ENCODE data around the gene PRPF6. TPM values are rescaled to one million over a fixed set of nuclear protein-coding genes. Genes with fewer than 3 reads are reported as not detected.

PRPF6 gene
- total RNA-seq, 4 donors from 2014 or later = 34.1 to 57.4 (median 45.8) TPM

- Histone ChIP-seq H3K27ac (peak overlapping the region; percentile 91 to 99 (median 96)), H3K4me3 (peak overlapping the region; percentile 74 to 98 (median 88)), H3K9me3 (no peaks in the 10 kb centered on the region), H3K4me1 (peaks cover 58 to 79% (median 62%) of the 10 kb centered on the region in 3 donors), H3K36me3 (peaks cover 0 to 29% (median 5%) of the 10 kb centered on the region in 3 donors), H3K27me3 (no peaks in the 10 kb centered on the region)
- WGBS, 2 donors = 0% methylated on average over 2 to 4 of the region's 31 CpGs
- intact Hi-C loops (cut with DNase I) = no loop called here
- TF ChIP-seq CTCF (IDR thresholded peaks at IDR 0.05) (peak; percentile 14 to 34 (median 23)), POLR2A (IDR thresholded peaks at IDR 0.05) (no peak)
- no peak for DNase-seq
These were observed 25.6 kb upstream of the PRPF6 start for GRCh38 chr20:63955281-63955826.

- intact Hi-C loops (cut with DNase I) = no loop called here
- peaks cover 52 to 72% (median 55%) of the 10 kb centered on the region in 3 donors for H3K4me1 ChIP-seq
- no peaks in the 10 kb centered on the region for H3K9me3 ChIP-seq
- peak within 1 kb of the TSS; percentile 91 to 99 (median 96) for H3K27ac ChIP-seq
- no peaks in the 10 kb centered on the region for H3K27me3 ChIP-seq
- peak within 1 kb of the TSS; percentile 74 to 98 (median 88) for H3K4me3 ChIP-seq
- peak; percentile 68 for DNase-seq
- WGBS, 2 donors = no CpG with 5 or more reads among the region's 105 CpGs
- TF ChIP-seq CTCF (IDR thresholded peaks at IDR 0.05) = peak in 1 of 6 experiments; percentile 21
- TF ChIP-seq POLR2A (IDR thresholded peaks at IDR 0.05) = peak in 3 of 4 donors; percentile 38 to 85 (median 60)
- H3K36me3 ChIP-seq = peaks cover under 1 to 36% (median 5%) of the 10 kb centered on the region in 3 donors
These were observed 24.9 kb upstream of the PRPF6 start, which contains the start of gene UCKL1 for GRCh38 chr20:63955827-63956663. Gene UCKL1 (minus strand): TSS chr20:63956416. CDS start chr20:63956372, 44 bp downstream.

- WGBS, 2 donors = 1 to 3% methylated on average over 10 to 15 of the region's 15 CpGs
- no peak for DNase-seq
- no peaks in the 10 kb centered on the region for H3K9me3 ChIP-seq
- TF ChIP-seq CTCF (IDR thresholded peaks at IDR 0.05) (no peak), POLR2A (IDR thresholded peaks at IDR 0.05) (no peak)
- H3K27me3 ChIP-seq = no peaks in the 10 kb centered on the region
- intact Hi-C loops (cut with DNase I) = no loop called here
- peak overlapping the region; percentile 74 to 98 (median 88) for H3K4me3 ChIP-seq
- peaks cover 46 to 66% (median 49%) of the 10 kb centered on the region in 3 donors for H3K4me1 ChIP-seq
- H3K36me3 ChIP-seq = peaks cover 5 to 42% (median 7%) of the 10 kb centered on the region in 3 donors
- H3K27ac ChIP-seq = peak overlapping the region; percentile 82 to 99 (median 92)
These were observed 24.3 kb upstream of the PRPF6 start for GRCh38 chr20:63956664-63957003.

- TF ChIP-seq POLR2A (IDR thresholded peaks at IDR 0.05) (no peak), CTCF (IDR thresholded peaks at IDR 0.05) (peak in 3 of 6 experiments; percentile 18 to 38 (median 32))
- H3K4me1 ChIP-seq = peaks cover 41 to 61% (median 44%) of the 10 kb centered on the region in 3 donors
- WGBS, 2 donors = 2 to 5% methylated on average over 4 to 9 of the region's 28 CpGs
- H3K9me3 ChIP-seq = no peaks in the 10 kb centered on the region
- H3K27me3 ChIP-seq = no peaks in the 10 kb centered on the region
- H3K4me3 ChIP-seq = peak overlapping the region; percentile 74 to 98 (median 88)
- intact Hi-C loops (cut with DNase I) = no loop called here
- H3K27ac ChIP-seq = peak overlapping the region; percentile 82 to 99 (median 92)
- peaks cover 5 to 44% (median 12%) of the 10 kb centered on the region in 3 donors for H3K36me3 ChIP-seq
- no peak for DNase-seq
These were observed 23.8 kb upstream of the PRPF6 start for GRCh38 chr20:63957004-63957689.

All from esophagus squamous epithelium (tissue), 5 donors.